Liver (tissue), 3 donors: Measurements from ENCODE around the gene AKNAD1.

Source experiments
- ATF3 ChIP-seq: IDR thresholded peaks from 2 replicates; pipeline ENCODE4 v1.6.1; 2016; ENCODE audit warnings: antibody characterized with exemption
- CTCF ChIP-seq: fragments of 150-350 bp; IDR thresholded peaks from 2 replicates; pipeline ENCODE4 v1.5.1; 2017; ENCODE audit warnings: improper control_type of control experiment, low read depth, low read length; ENCODE audit not compliant: missing input control
- EGR1 ChIP-seq, 2 donors: IDR thresholded peaks; 2 replicates each; pipeline ENCODE4 v1.6.1; 2016 to 2018; ENCODE audit warnings: antibody characterized with exemption in 2 of 2, low read depth in 2 of 2
- FOXA1 ChIP-seq: IDR thresholded peaks from 2 replicates; pipeline ENCODE4 v1.6.1; 2016; ENCODE audit warnings: antibody characterized with exemption
- HNF4A ChIP-seq, 2 donors: conservative IDR thresholded peaks; 2 replicates each; pipeline ENCODE4 v1.6.1; 2016; ENCODE audit warnings: antibody characterized with exemption in 2 of 2, mild to moderate bottlenecking in 2 of 2
- JUND ChIP-seq, 2 donors: IDR thresholded peaks; 2 replicates each; pipeline ENCODE4 v1.6.1; 2016; ENCODE audit warnings: antibody characterized with exemption in 2 of 2
- RAD21 ChIP-seq, 2 donors: IDR thresholded peaks; 2 replicates each; pipeline ENCODE4 v1.6.1; 2016; ENCODE audit warnings: antibody characterized with exemption in 2 of 2, mild to moderate bottlenecking in 2 of 2
- TAF1 ChIP-seq: conservative IDR thresholded peaks from 2 replicates; pipeline ENCODE4 v1.6.1; 2016; ENCODE audit warnings: antibody characterized with exemption, mild to moderate bottlenecking
- donor health status: healthy.
- donor health status: healthy.

- TF ChIP-seq CTCF (no peak), ATF3 (no peak), FOXA1 (no peak), TAF1 (no peak), EGR1 (IDR thresholded peaks at IDR 0.05; ENCODE audit: low read depth in 2 of 2) (no peak), JUND (IDR thresholded peaks at IDR 0.05) (no peak), RAD21 (IDR thresholded peaks at IDR 0.05) (no peak), HNF4A (conservative IDR thresholded peaks at IDR 0.05) (no peak)
These were observed 45.3 kb downstream of the AKNAD1 start for GRCh38 chr1:108811611-108812010.
